ENCODE measurements around the gene USP21.
A peak's percentile ranks its signal among the peaks of the same experiment; 100 is the strongest.
"Not testable (repeated sequence)": the region's sequence is repeated elsewhere in the genome, so short reads cannot be mapped to it uniquely, and the experiment has no call there.

Gene USP21

GRCh38 chr1:161159087-161159912 lies at the start of gene USP21:
USP21 (plus strand) TSS chr1:161159500; CDS start chr1:161160641, 1,141 bp downstream.
- peak within 1 kb of the TSS; percentile 78 for H3K4me3 ChIP-seq (ENCODE audit: low read depth, low read length)
- no peaks in the 10 kb centered on the region for H3K9me3 ChIP-seq (ENCODE audit: control insufficient read depth, insufficient read depth, low read length)
- H3K9ac ChIP-seq (ENCODE audit: low read depth, low read length) = peak within 1 kb of the TSS; percentile 75
- H3K4me1 ChIP-seq (ENCODE audit: control insufficient read depth, insufficient read depth, low read length) = peaks cover 3% of the 10 kb centered on the region; the same call in 1 of the 2 replicates
- H3K36me3 ChIP-seq (ENCODE audit: control insufficient read depth, insufficient read depth, low read length) = peaks cover 49% of the 10 kb centered on the region
- peak within 1 kb of the TSS; percentile 83 for H3K27ac ChIP-seq (ENCODE audit: low read depth, low read length)
- H3K27me3 ChIP-seq (ENCODE audit: control insufficient read depth, insufficient read depth, low read length) = no peaks in the 10 kb centered on the region

DNA sequence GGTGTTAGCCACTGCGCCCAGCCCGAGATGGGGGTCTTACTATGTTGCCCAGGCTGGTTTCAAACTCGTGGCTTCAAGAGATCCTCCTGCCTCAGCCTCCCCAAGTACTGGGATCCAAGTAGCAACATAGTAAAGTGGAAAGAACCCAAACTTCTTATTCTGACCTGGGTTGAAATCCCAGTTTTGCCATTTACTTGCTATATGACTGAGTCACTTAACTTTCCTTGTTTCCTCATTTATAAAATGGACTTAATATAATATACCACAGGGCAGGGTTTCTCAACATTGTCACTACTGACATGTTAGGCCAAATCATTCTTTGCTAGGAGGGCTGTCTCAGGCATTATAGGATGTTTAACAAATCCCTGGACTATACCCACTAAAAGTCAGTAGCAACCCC lies 48.2 kb upstream of the USP21 start:
- H3K9me3 ChIP-seq (ENCODE audit: control insufficient read depth, insufficient read depth, low read length) = no peaks in the 10 kb centered on the region
- peaks cover 8% of the 10 kb centered on the region for H3K36me3 ChIP-seq (ENCODE audit: control insufficient read depth, insufficient read depth, low read length)
- H3K9ac ChIP-seq (ENCODE audit: low read depth, low read length) = no peak overlapping the region
- H3K4me1 ChIP-seq (ENCODE audit: control insufficient read depth, insufficient read depth, low read length) = no peaks in the 10 kb centered on the region
- no peak overlapping the region for H3K27ac ChIP-seq (ENCODE audit: low read depth, low read length)
- no peaks in the 10 kb centered on the region for H3K27me3 ChIP-seq (ENCODE audit: control insufficient read depth, insufficient read depth, low read length)
- H3K4me3 ChIP-seq (ENCODE audit: low read depth, low read length) = no peak overlapping the region

GRCh38 chr1:161111527-161111926 lies 47.8 kb upstream of the USP21 start:
- H3K27me3 ChIP-seq (ENCODE audit: control insufficient read depth, insufficient read depth, low read length) = no peaks in the 10 kb centered on the region
- H3K9ac ChIP-seq (ENCODE audit: low read depth, low read length) = no peak overlapping the region
- peaks cover 7% of the 10 kb centered on the region for H3K36me3 ChIP-seq (ENCODE audit: control insufficient read depth, insufficient read depth, low read length)
- no peaks in the 10 kb centered on the region for H3K4me1 ChIP-seq (ENCODE audit: control insufficient read depth, insufficient read depth, low read length)
- no peaks in the 10 kb centered on the region for H3K9me3 ChIP-seq (ENCODE audit: control insufficient read depth, insufficient read depth, low read length)
- no peak overlapping the region for H3K27ac ChIP-seq (ENCODE audit: low read depth, low read length)
- H3K4me3 ChIP-seq (ENCODE audit: low read depth, low read length) = no peak overlapping the region

GRCh38 chr1:161113915-161114314 lies 45.4 kb upstream of the USP21 start:
- peaks cover 7% of the 10 kb centered on the region for H3K36me3 ChIP-seq (ENCODE audit: control insufficient read depth, insufficient read depth, low read length)
- no peaks in the 10 kb centered on the region for H3K27me3 ChIP-seq (ENCODE audit: control insufficient read depth, insufficient read depth, low read length)
- peaks cover 4% of the 10 kb centered on the region for H3K4me1 ChIP-seq (ENCODE audit: control insufficient read depth, insufficient read depth, low read length)
- no peak overlapping the region for H3K9ac ChIP-seq (ENCODE audit: low read depth, low read length)
- no peaks in the 10 kb centered on the region for H3K9me3 ChIP-seq (ENCODE audit: control insufficient read depth, insufficient read depth, low read length)
- no peak overlapping the region for H3K27ac ChIP-seq (ENCODE audit: low read depth, low read length)
- no peak overlapping the region for H3K4me3 ChIP-seq (ENCODE audit: low read depth, low read length)

- no peaks in the 10 kb centered on the region for H3K9me3 ChIP-seq (ENCODE audit: control insufficient read depth, insufficient read depth, low read length)
- no peak overlapping the region for H3K9ac ChIP-seq (ENCODE audit: low read depth, low read length)
- peaks cover 11% of the 10 kb centered on the region for H3K4me1 ChIP-seq (ENCODE audit: control insufficient read depth, insufficient read depth, low read length)
- no peaks in the 10 kb centered on the region for H3K27me3 ChIP-seq (ENCODE audit: control insufficient read depth, insufficient read depth, low read length)
- no peak overlapping the region for H3K4me3 ChIP-seq (ENCODE audit: low read depth, low read length)
- no peak overlapping the region for H3K27ac ChIP-seq (ENCODE audit: low read depth, low read length)
- H3K36me3 ChIP-seq (ENCODE audit: control insufficient read depth, insufficient read depth, low read length) = peaks cover 4% of the 10 kb centered on the region
Measured at GRCh38 chr1:161114556-161114955, 44.7 kb upstream of the USP21 start.

DNA sequence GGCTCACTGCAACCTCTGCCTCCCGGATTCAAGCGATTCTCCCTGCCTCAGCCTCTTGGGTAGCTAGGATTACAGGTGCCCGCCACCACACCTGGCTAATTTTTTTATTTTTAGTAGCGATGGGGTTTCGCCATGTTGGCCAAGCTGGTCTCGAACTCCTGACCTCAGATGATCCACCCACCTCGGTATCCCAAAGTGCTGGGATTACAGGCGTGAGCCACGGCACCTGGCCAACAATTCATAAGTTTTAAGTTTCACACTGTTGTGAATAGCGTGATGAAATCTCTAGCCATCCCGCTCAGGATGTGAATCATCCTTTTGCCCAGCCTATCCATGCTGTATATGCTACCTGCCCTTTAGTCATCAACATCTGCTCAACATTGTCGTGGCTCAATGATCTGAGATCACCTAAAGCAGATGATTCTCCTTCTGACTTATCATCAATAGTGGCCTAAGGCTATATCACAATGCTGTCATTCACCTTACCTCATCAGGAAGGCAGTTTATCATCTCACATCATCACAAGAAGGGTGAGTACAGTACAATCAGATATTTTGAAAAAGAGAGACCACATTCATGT lies 44.1 kb upstream of the USP21 start:
- Histone ChIP-seq H3K9me3 (ENCODE audit: control insufficient read depth, insufficient read depth, low read length) (no peaks in the 10 kb centered on the region), H3K4me3 (ENCODE audit: low read depth, low read length) (no peak overlapping the region), H3K36me3 (ENCODE audit: control insufficient read depth, insufficient read depth, low read length) (peaks cover 9% of the 10 kb centered on the region), H3K9ac (ENCODE audit: low read depth, low read length) (no peak overlapping the region), H3K4me1 (ENCODE audit: control insufficient read depth, insufficient read depth, low read length) (peaks cover 13% of the 10 kb centered on the region), H3K27ac (ENCODE audit: low read depth, low read length) (no peak overlapping the region), H3K27me3 (ENCODE audit: control insufficient read depth, insufficient read depth, low read length) (no peaks in the 10 kb centered on the region)

GRCh38 chr1:161115961-161116360 lies 43.3 kb upstream of the USP21 start:
- H3K27me3 ChIP-seq (ENCODE audit: control insufficient read depth, insufficient read depth, low read length); H3K27ac ChIP-seq (ENCODE audit: low read depth, low read length); H3K9ac ChIP-seq (ENCODE audit: low read depth, low read length); H3K4me3 ChIP-seq (ENCODE audit: low read depth, low read length); H3K9me3 ChIP-seq (ENCODE audit: control insufficient read depth, insufficient read depth, low read length): not testable (repeated sequence)
- H3K4me1 ChIP-seq (ENCODE audit: control insufficient read depth, insufficient read depth, low read length) = peaks cover 13% of the 10 kb centered on the region
- H3K36me3 ChIP-seq (ENCODE audit: control insufficient read depth, insufficient read depth, low read length) = peaks cover 16% of the 10 kb centered on the region

DNA sequence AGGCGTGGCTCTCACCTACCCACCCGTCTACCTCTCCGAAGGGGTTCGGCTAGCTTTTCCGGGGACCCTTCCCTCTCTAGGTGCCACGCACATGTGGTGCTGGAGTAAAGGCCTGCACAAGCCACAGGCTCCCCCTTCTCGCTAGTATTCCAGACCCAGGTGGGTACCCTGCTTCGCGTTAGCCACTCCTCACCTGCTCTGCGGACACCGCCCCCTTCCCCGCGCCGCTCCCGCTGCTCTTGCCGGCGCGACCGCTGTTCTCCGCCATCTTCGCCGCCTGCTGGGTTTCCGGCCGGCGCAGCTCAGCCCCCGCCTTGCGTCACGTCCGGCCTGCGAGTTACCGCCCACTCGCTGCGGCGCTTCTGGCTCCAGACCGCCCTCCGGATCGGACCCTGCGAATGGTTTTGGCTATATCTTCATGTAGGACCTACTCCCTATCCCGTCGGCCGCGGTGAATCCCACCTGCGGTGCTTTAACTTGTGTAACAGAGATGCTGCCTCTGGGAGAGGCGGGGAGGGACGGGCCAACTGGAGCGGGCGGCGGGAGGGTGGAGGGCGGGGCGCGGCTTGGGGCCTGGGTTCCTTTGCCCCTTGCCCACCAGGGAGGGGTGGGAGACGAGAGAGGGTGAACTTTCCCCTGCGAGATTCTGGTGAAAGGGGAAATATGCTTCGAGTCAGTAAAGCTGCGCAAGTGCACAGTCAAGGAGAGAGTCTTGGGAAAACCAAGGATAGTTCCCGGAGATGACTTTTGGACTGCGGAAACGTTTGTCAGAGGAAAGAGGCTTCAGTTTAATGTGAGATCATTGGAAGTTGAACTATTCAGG lies 41.3 kb upstream of the USP21 start, which contains the start of the genes NIT1 and PFDN2:
TSS of gene NIT1 (plus strand) at position 347 of the 823 bp plus-strand sequence. CDS start at position 419, 72 bp downstream.
TSS of gene PFDN2 (minus strand) at position 279 of the 823 bp plus-strand sequence. CDS start at position 268, 11 bp downstream.
- H3K9me3 ChIP-seq (ENCODE audit: control insufficient read depth, insufficient read depth, low read length) = no peaks in the 10 kb centered on the region
- peak within 1 kb of the TSS; percentile 99 for H3K27ac ChIP-seq (ENCODE audit: low read depth, low read length)
- peaks cover 36% of the 10 kb centered on the region for H3K36me3 ChIP-seq (ENCODE audit: control insufficient read depth, insufficient read depth, low read length)
- H3K27me3 ChIP-seq (ENCODE audit: control insufficient read depth, insufficient read depth, low read length) = no peaks in the 10 kb centered on the region
- peak within 1 kb of the TSS; percentile 84 for H3K9ac ChIP-seq (ENCODE audit: low read depth, low read length)
- peak within 1 kb of the TSS; percentile 98 for H3K4me3 ChIP-seq (ENCODE audit: low read depth, low read length)
- H3K4me1 ChIP-seq (ENCODE audit: control insufficient read depth, insufficient read depth, low read length) = peaks cover 13% of the 10 kb centered on the region

DNA sequence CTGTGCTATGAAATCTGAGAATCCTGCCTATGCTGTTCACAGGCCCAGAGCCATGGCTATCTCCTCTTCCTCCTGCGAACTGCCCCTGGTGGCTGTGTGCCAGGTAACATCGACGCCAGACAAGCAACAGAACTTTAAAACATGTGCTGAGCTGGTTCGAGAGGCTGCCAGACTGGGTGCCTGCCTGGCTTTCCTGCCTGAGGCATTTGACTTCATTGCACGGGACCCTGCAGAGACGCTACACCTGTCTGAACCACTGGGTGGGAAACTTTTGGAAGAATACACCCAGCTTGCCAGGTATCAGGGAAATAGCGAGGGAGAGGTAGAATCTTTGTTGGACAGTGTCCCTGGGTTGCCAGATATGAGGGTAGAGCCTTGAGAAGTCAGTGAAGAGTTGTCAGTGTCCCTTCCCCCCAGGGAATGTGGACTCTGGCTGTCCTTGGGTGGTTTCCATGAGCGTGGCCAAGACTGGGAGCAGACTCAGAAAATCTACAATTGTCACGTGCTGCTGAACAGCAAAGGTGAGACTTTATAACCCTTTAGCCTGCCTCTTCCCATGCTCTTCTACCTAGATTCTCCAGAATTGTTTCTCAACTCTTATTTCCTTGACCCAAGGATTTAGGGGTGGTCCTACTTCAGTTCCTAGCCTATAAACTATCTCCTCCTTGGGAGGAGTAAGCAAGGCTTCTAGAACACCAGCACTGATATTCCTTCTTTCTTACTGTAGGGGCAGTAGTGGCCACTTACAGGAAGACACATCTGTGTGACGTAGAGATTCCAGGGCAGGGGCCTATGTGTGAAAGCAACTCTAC lies 40.0 kb upstream of the USP21 start:
- Histone ChIP-seq H3K9ac (ENCODE audit: low read depth, low read length) (no peak overlapping the region), H3K4me1 (ENCODE audit: control insufficient read depth, insufficient read depth, low read length) (peaks cover 13% of the 10 kb centered on the region), H3K36me3 (ENCODE audit: control insufficient read depth, insufficient read depth, low read length) (peaks cover 47% of the 10 kb centered on the region), H3K27ac (ENCODE audit: low read depth, low read length) (peak overlapping the region; percentile 99), H3K27me3 (ENCODE audit: control insufficient read depth, insufficient read depth, low read length) (no peaks in the 10 kb centered on the region), H3K4me3 (ENCODE audit: low read depth, low read length) (peak overlapping the region; percentile 98), H3K9me3 (ENCODE audit: control insufficient read depth, insufficient read depth, low read length) (no peaks in the 10 kb centered on the region)

DNA sequence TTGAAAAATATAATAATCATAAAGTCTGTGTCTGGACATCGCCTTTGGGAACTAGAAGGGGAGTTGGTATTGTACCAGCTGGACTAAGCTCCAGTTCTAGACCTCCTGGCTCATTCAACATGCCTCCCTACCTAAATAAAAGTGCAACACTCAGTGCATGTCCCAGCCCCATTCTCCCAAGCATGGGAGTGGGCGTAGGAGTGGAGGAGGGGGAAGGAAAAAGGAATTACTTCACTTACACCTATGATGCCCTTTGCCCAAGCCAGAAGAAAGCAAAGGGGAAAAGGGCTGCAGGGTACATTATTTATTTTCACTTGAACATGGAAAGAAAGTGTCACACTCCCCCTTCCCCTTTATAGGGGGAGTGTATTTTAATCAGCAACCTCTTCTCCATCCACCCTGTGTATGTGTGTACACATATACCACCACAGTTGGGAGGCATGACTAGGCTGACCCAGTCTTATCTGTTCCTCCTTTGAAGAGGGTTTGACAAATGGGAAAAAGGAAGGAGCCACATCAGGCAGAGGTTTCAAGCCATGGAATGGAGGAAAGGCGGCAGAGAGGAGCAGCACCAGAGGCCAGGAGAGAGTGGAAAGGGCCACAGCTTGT lies 38.2 kb upstream of the USP21 start:
- no peak overlapping the region for H3K4me3 ChIP-seq (ENCODE audit: low read depth, low read length)
- H3K36me3 ChIP-seq (ENCODE audit: control insufficient read depth, insufficient read depth, low read length) = peaks cover 61% of the 10 kb centered on the region
- H3K27me3 ChIP-seq (ENCODE audit: control insufficient read depth, insufficient read depth, low read length) = no peaks in the 10 kb centered on the region
- H3K4me1 ChIP-seq (ENCODE audit: control insufficient read depth, insufficient read depth, low read length) = peaks cover 13% of the 10 kb centered on the region
- no peak overlapping the region for H3K9ac ChIP-seq (ENCODE audit: low read depth, low read length)
- no peaks in the 10 kb centered on the region for H3K9me3 ChIP-seq (ENCODE audit: control insufficient read depth, insufficient read depth, low read length)
- H3K27ac ChIP-seq (ENCODE audit: low read depth, low read length) = no peak overlapping the region
